ENCODE results near the gene CEMP1. TPM values are rescaled to one million over a fixed set of nuclear protein-coding genes. Genes with fewer than 3 reads are reported as not detected.

The CEMP1 gene
- total and polyA plus RNA-seq, 10 of the 15 experiments (the other 5 are each of a cell fraction or from before 2014, with no cell fraction given) = 0.05 to 8.2 (median 1.5) TPM; not detected in 5

DNA sequence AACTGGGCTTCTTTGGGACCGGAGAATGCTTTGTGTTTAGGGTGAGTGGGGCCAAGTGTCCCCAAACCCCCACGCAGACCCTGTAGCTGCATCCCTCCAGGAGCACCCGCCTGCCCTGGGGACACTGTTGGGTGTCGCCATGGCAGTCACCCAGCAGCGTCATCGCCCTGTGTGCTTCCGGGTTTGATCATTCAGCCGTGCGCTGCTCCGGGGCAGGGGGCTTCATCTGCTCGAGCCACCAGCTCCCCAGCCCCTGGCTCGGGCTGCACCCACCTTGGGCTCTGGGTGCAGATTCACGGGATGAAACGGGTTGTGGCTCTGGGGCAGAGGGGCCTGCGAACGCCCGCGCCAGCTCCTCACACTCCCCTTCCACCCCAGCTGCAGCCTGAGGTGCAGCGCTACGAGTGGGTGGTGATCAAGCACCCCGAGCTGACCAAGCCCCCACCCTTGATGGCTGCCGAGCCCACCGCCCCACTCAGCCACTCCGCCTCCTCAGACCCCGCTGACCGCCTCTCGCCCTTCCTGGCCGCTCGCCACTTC is 31.2 kb downstream of the CEMP1 start:
- Histone ChIP-seq H3K4me3 (no peak overlapping the region), H3K36me3 (ENCODE audit: control insufficient read depth in 2 of 2, insufficient read depth in 2 of 2, low read length in 1 of 2) (peaks cover 0 to 11% of the 10 kb centered on the region in 2 experiments; a peak in 2 of 4 replicates), H3K9ac (ENCODE audit: control insufficient read depth, insufficient read depth, low read length) (no peak overlapping the region), H3K27ac (ENCODE audit: control insufficient read depth, insufficient read depth) (no peak overlapping the region), H4K20me1 (ENCODE audit: control insufficient read depth, insufficient read depth) (no peaks in the 10 kb centered on the region), H3K4me1 (ENCODE audit: control insufficient read depth, insufficient read depth, low read length) (no peaks in the 10 kb centered on the region), H2AFZ (ENCODE audit: control insufficient read depth, low read depth, low read length) (no peak overlapping the region), H3K9me3 (replicated peaks; ENCODE audit: control insufficient read depth, insufficient read depth, low read length) (no peaks in the 10 kb centered on the region), H3K4me2 (ENCODE audit: control insufficient read depth, insufficient read depth) (no peak overlapping the region), H3K79me2 (ENCODE audit: control insufficient read depth, insufficient read depth, low read length) (no peaks in the 10 kb centered on the region), H3K27me3 (replicated peaks in 1 of 2; ENCODE audit: control insufficient read depth in 2 of 2, insufficient read depth in 2 of 2, low read length in 1 of 2) (no peaks in the 10 kb centered on the region)
- intact Hi-C loops (cut with micrococcal nuclease; ENCODE audit: unreplicated experiment) = loop anchor here (2.0 to 10.0 kb wide), 4 partner anchors 67 to 305 kb away; partner anchors contain the start of genes ABCA3 and RNPS1
- ChIA-PET RAD21 (ENCODE audit: unreplicated experiment) (no interaction called here), POLR2A (no interaction called here), CTCF (interaction anchor here (2.8 kb wide), 1 partner anchor 70 kb away, joined by 36 read pairs; the partner anchor contains the start of gene CCNF), SMC1A (ENCODE audit: uncharacterized antibody, unreplicated experiment) (interaction anchor here (2.5 kb wide), 1 partner anchor 70 kb away, joined by 17 read pairs; the partner anchor contains the start of gene CCNF)
- in situ Hi-C loops (cut with MboI) = loop anchor here (5.0 to 10.0 kb wide), 2 partner anchors 163 to 485 kb away; partner anchors contain the start of gene NPW
- TF ChIP-seq PAX8 (IDR thresholded peaks at IDR 0.05) (no peak), CBFB (IDR thresholded peaks at IDR 0.05; ENCODE audit: low read depth) (no peak), JUNB (IDR thresholded peaks at IDR 0.05) (no peak), GABPA (IDR thresholded peaks at IDR 0.05; ENCODE audit: low read depth) (no peak), NFXL1 (IDR thresholded peaks at IDR 0.05; ENCODE audit: borderline replicate concordance) (no peak), CEBPB (IDR thresholded peaks at IDR 0.05; ENCODE audit: borderline replicate concordance in 1 of 2, low read depth in 2 of 2, low read length in 2 of 2) (no peak), SRF (IDR thresholded peaks at IDR 0.05; ENCODE audit: low read depth in 2 of 2, low read length in 2 of 2) (no peak), POLR2AphosphoS2 (IDR thresholded peaks at IDR 0.05; ENCODE audit: low read depth, low read length) (no peak), SUZ12 (IDR thresholded peaks at IDR 0.05; ENCODE audit: unreplicated experiment) (no peak), MTA2 (IDR thresholded peaks at IDR 0.05; ENCODE audit: low read depth) (no peak), RAD21 (IDR thresholded peaks at IDR 0.05; ENCODE audit: insufficient read depth, low read depth, low read length) (no peak), ZSCAN29 (IDR thresholded peaks at IDR 0.05) (no peak)
- TF ChIP-seq, protein P1, sequence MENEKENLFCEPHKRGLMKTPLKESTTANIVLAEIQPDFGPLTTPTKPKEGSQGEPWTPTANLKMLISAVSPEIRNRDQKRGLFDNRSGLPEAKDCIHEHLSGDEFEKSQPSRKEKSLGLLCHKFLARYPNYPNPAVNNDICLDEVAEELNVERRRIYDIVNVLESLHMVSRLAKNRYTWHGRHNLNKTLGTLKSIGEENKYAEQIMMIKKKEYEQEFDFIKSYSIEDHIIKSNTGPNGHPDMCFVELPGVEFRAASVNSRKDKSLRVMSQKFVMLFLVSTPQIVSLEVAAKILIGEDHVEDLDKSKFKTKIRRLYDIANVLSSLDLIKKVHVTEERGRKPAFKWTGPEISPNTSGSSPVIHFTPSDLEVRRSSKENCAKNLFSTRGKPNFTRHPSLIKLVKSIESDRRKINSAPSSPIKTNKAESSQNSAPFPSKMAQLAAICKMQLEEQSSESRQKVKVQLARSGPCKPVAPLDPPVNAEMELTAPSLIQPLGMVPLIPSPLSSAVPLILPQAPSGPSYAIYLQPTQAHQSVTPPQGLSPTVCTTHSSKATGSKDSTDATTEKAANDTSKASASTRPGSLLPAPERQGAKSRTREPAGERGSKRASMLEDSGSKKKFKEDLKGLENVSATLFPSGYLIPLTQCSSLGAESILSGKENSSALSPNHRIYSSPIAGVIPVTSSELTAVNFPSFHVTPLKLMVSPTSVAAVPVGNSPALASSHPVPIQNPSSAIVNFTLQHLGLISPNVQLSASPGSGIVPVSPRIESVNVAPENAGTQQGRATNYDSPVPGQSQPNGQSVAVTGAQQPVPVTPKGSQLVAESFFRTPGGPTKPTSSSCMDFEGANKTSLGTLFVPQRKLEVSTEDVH (IDR thresholded peaks at IDR 0.05; ENCODE audit: low read depth, partially characterized antibody) = no peak
- no peak for DNase-seq (ENCODE audit: low read depth, low spot score)
- ATAC-seq = no peak
- WGBS (ENCODE audit: insufficient coverage, insufficient replicate concordance, low lambda C conversion rate, missing lambda C conversion rate) = 75% methylated on average over 22 of the region's 29 CpGs
- no TSS peak for BruUV-seq (replicated peaks)
- FAIRE-seq = no peak
